Chondrocyte (in vitro differentiated cells): Measurements from ENCODE around the gene TMEM250. TPM values are rescaled to one million over a fixed set of nuclear protein-coding genes. Genes with fewer than 3 reads are reported as not detected.

Experiments
- DNase-seq: peaks from one replicate; pipeline ENCODE4 v3.0.0; 2021; ENCODE audit warnings: mixed read lengths, low spot score
- H3K27ac Mint-ChIP-seq: one replicate; pipeline ENCODE4 v1.8.0; 2021; ENCODE audit warnings: mild to moderate bottlenecking, moderate library complexity, mixed read lengths; ENCODE audit not compliant: unreplicated experiment
- H3K27me3 Mint-ChIP-seq: 2 replicates; pipeline ENCODE4 v1.8.0; 2021; ENCODE audit warnings: low read depth, mixed read lengths
- H3K36me3 Mint-ChIP-seq: 2 replicates; pipeline ENCODE4 v1.8.0; 2021; ENCODE audit warnings: low read depth, mixed read lengths
- H3K4me1 Mint-ChIP-seq: 2 replicates; pipeline ENCODE4 v1.8.0; 2021; ENCODE audit warnings: low read depth, mild to moderate bottlenecking, mixed read lengths
- H3K4me3 Mint-ChIP-seq: one replicate; pipeline ENCODE4 v1.8.0; 2021; ENCODE audit warnings: mild to moderate bottlenecking, moderate library complexity, mixed read lengths; ENCODE audit not compliant: unreplicated experiment
- H3K9me3 Mint-ChIP-seq: 2 replicates; pipeline ENCODE4 v1.8.0; 2021; ENCODE audit warnings: low read depth, mixed read lengths
- CTCF ChIP-seq: fragments of 200-600 bp; sonication (generic); IDR thresholded peaks from 2 replicates; pipeline ENCODE4 v1.5.0; 2021; ENCODE audit warnings: antibody characterized with exemption, mild to moderate bottlenecking, moderate library complexity
- total RNA-seq: library from RNA; stranded (reverse); gene quantifications from 3 replicates; pipeline ENCODE4 v1.2.1, GENCODE V29; 2021

TMEM250 gene
- total RNA-seq, 1 donor from 2014 or later: 37.3 TPM

- DNase-seq: peak; percentile 81
- H3K27ac Mint-ChIP-seq: no peak overlapping the region
- H3K27me3 Mint-ChIP-seq: no peaks in the 10 kb centered on the region
- no peaks in the 10 kb centered on the region for H3K9me3 Mint-ChIP-seq
- no peaks in the 10 kb centered on the region for H3K36me3 Mint-ChIP-seq
- no peak overlapping the region for H3K4me3 Mint-ChIP-seq
- peaks cover 33% of the 10 kb centered on the region for H3K4me1 Mint-ChIP-seq
- no peak for TF ChIP-seq CTCF
These were observed 35.9 kb downstream of the TMEM250 start for GRCh38 chr9:136082496-136083361.

GRCh38 chr9:136081826-136082495, 36.7 kb downstream of the TMEM250 start:
- no peaks in the 10 kb centered on the region for H3K27me3 Mint-ChIP-seq
- no peak overlapping the region for H3K27ac Mint-ChIP-seq
- H3K4me3 Mint-ChIP-seq: no peak overlapping the region
- no peaks in the 10 kb centered on the region for H3K9me3 Mint-ChIP-seq
- peaks cover 38% of the 10 kb centered on the region for H3K4me1 Mint-ChIP-seq
- H3K36me3 Mint-ChIP-seq: no peaks in the 10 kb centered on the region
- DNase-seq: peak; percentile 72
- no peak for TF ChIP-seq CTCF

- Mint-ChIP-seq H3K4me3 (no peak overlapping the region), H3K36me3 (peaks cover under 1% of the 10 kb centered on the region), H3K9me3 (no peaks in the 10 kb centered on the region), H3K4me1 (peaks cover 33% of the 10 kb centered on the region), H3K27me3 (no peaks in the 10 kb centered on the region), H3K27ac (no peak overlapping the region)
- DNase-seq: peak; percentile 87
- TF ChIP-seq CTCF: no peak
These were observed 37.4 kb downstream of the TMEM250 start for GRCh38 chr9:136081113-136081825.

GRCh38 chr9:136080716-136081112, 38.0 kb downstream of the TMEM250 start:
- no peaks in the 10 kb centered on the region for H3K9me3 Mint-ChIP-seq
- H3K4me1 Mint-ChIP-seq: peaks cover 37% of the 10 kb centered on the region
- no peak for TF ChIP-seq CTCF
- no peaks in the 10 kb centered on the region for H3K27me3 Mint-ChIP-seq
- peaks cover 3% of the 10 kb centered on the region for H3K36me3 Mint-ChIP-seq
- peak; percentile 75 for DNase-seq
- no peak overlapping the region for H3K27ac Mint-ChIP-seq
- H3K4me3 Mint-ChIP-seq: no peak overlapping the region

GRCh38 chr9:136079916-136080246, 38.8 kb downstream of the TMEM250 start:
- H3K4me3 Mint-ChIP-seq: no peak overlapping the region
- H3K27me3 Mint-ChIP-seq: no peaks in the 10 kb centered on the region
- TF ChIP-seq CTCF: no peak
- H3K27ac Mint-ChIP-seq: no peak overlapping the region
- H3K4me1 Mint-ChIP-seq: peaks cover 37% of the 10 kb centered on the region
- H3K9me3 Mint-ChIP-seq: no peaks in the 10 kb centered on the region
- H3K36me3 Mint-ChIP-seq: peaks cover 3% of the 10 kb centered on the region
- DNase-seq: peak; percentile 80
